NCI-H2029 (cell line): ENCODE measurements around the gene NSF.

Experiments used
- DNase-seq: peaks from one replicate; lab custom pipeline; 2025; lab: John Stamatoyannopoulos, UW

The NSF gene

GRCh38 chr17:46800573-46800972 is 210.1 kb downstream of the NSF start:
- no peak for DNase-seq

- DNase-seq = no peak
Observed at GRCh38 chr17:46802800-46803199, 212.3 kb downstream of the NSF start.

- no peak for DNase-seq
Observed at GRCh38 chr17:46803544-46803943, 213.1 kb downstream of the NSF start.

GRCh38 chr17:46805771-46806170 is 215.3 kb downstream of the NSF start:
- DNase-seq = no peak
